GM12801 (cell line): ENCODE measurements around the gene VSIG10.

Experiments used
- TF ChIP-seq, protein P1 (sequence below): IDR thresholded peaks from one replicate; pipeline ENCODE4 v1.5.1; 2011; ENCODE audit warnings: control low read depth; ENCODE audit not compliant: insufficient read length; ENCODE audit errors: extremely low read depth

Gene VSIG10

DNA sequence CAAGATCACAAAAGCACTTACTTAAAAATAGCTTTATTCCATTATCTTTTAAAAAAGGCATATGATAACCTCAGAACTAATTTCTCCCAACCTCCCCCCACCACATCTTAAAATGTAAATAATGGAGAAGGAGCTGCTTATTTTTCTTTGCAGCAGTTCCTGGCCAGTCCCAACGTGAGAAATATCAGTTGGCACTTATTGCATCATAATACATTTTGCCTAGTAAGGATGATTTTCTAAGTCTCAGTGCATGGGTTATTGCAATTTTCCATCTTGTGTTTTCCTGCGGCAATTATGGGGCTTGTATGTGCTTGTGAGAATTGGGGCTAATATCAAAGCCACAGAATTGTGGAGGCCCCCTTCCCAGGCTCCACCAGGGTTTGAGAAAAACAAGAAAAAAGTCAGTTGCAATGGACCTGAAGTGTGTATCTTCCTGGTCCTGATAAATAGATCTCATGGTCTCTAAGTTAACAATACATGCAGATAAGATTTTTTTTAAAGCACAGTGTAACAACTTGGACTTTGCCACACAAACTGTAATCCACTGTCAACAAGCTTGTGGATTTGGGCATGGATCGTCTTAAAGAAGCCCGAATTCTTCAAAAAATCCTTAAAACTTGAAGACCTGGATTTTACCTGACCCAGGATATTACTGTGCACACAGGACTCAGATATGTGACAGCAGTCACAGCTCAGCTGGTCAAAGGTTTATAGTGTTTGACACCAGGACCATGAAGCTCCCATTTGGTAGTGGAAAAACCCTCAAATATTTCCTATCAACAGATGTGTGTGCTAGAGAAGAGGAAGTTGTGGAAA is 40.0 kb downstream of the VSIG10 start:
- TF ChIP-seq, protein P1, sequence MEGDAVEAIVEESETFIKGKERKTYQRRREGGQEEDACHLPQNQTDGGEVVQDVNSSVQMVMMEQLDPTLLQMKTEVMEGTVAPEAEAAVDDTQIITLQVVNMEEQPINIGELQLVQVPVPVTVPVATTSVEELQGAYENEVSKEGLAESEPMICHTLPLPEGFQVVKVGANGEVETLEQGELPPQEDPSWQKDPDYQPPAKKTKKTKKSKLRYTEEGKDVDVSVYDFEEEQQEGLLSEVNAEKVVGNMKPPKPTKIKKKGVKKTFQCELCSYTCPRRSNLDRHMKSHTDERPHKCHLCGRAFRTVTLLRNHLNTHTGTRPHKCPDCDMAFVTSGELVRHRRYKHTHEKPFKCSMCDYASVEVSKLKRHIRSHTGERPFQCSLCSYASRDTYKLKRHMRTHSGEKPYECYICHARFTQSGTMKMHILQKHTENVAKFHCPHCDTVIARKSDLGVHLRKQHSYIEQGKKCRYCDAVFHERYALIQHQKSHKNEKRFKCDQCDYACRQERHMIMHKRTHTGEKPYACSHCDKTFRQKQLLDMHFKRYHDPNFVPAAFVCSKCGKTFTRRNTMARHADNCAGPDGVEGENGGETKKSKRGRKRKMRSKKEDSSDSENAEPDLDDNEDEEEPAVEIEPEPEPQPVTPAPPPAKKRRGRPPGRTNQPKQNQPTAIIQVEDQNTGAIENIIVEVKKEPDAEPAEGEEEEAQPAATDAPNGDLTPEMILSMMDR, result no peak

DNA sequence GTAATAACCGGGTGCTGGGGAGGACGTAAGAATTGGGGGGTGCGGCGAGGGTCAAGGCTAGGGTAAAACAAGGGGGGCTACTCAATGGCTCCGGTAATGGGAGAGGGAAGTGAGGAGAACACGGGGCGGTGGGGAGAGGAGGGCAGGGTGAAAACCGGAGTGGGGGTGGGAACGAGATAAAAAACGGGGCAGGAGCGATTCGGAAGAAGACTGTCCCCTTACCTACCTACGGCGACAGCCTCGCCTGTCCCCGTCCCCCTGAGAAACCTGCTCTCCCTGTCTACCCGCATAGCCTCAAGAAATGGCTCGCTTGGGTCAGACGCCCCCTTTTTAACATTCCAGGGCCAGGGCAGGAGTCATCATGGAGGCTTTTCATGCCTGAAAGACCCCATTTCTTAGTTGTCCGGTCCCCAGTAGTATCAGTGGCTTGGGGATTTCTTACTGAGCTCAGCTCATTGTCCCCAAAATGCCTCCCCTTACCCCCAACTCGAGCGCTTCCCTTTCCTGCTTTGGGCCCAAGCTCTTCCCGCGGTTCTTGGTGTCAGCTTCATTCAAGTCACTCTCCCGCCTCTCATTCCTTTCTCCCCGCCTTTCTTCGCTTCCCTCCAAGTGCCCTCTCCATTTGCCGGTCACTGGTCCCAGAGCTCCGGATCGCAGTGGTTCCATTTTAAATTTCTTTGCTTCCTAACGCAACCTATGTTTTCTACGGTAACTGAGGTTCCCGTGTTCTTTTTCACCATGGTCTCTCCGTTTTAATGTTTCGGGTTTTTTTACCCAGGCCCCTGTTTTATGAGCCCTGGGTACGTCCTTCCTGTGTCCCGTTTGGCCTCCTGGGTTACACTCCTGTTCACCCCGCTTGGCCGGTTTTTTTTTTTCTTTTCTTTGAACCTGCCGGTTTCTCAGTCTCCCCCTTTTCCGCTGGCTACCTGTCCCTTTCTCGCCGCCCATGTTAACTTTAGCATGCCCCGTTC is 41.7 kb downstream of the VSIG10 start:
- TF ChIP-seq, protein P1, result no peak

DNA sequence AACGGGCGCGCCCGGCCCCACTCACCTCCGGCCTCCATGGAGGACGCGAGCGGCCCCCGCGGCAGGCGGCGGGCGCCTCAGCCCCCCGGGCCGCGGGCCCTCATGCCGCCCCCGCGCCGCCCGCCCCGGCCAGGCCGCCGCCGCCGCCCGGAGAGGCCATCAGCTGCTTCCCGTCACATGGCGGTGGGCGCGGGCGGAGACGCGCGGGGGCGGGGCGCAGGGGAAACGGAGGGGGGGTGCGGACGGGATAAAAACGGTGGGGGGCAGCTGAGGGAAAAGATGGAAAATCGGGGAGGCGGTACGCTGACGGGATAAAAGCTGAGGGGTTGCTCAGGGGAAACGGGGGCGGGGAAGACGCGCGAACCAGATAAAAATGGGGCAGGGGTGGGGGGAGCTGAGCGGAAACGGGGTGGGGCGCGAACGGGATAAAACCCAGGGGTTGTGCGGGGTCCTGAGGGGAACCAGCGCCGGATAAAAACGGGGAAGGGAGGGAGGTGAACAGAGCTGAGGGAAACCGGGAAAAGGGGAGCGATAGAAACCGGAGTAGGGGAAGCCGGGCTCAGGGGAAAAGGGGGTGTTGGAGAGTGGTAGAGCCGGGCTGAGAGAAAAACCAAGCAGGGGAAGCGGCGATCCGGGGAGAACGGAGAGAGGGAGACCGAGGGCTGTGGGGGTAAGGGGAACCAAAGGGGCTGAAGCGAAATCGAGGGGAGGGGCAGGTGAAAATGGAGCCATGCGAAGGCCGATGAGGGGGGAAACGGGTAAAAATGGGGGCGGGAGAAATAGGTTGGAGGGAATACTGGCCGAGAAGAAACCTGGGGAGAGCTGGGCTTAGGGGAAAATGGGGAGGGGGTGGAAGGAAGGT is 42.6 kb downstream of the VSIG10 start, which contains the start of gene WSB2:
WSB2 (minus strand) TSS at position 169 of the 862 bp plus-strand sequence; CDS start at position 38, 131 bp downstream.
- TF ChIP-seq, protein P1, result no peak

DNA sequence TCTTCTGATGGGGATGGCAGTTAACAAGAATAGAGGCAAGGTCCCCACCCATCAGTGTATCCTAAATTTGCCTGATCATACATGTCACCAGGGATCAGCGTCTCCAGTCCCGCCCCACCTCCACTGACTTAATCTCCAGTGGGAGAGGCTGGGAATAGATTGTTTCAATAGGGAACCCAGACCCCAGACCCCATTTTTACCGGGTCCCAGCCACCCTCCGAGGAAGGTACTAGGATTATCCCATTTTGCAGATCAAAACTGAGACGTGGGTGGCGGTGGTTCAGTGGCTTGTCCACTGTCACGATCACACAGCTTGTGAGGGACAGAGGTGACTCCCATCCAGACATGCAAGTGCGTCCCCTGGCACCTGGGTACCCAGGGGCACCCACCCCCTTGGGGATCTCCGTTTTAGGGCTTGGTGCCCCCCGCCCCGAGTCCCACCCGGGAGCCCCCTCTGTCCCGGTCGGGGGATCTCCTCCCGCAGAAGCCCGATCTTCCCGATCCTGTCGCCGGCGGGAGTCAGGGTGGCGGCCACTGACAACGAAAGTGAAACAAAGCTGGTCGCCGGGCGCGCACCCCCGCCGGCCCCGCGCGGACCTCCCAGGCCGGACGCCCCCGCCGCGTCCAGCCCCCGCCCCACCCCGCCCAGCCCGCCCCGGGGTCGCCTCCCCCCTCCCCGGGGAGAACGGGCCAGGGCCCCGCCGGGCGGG is 43.4 kb downstream of the VSIG10 start:
- TF ChIP-seq, protein P1, result no peak

DNA sequence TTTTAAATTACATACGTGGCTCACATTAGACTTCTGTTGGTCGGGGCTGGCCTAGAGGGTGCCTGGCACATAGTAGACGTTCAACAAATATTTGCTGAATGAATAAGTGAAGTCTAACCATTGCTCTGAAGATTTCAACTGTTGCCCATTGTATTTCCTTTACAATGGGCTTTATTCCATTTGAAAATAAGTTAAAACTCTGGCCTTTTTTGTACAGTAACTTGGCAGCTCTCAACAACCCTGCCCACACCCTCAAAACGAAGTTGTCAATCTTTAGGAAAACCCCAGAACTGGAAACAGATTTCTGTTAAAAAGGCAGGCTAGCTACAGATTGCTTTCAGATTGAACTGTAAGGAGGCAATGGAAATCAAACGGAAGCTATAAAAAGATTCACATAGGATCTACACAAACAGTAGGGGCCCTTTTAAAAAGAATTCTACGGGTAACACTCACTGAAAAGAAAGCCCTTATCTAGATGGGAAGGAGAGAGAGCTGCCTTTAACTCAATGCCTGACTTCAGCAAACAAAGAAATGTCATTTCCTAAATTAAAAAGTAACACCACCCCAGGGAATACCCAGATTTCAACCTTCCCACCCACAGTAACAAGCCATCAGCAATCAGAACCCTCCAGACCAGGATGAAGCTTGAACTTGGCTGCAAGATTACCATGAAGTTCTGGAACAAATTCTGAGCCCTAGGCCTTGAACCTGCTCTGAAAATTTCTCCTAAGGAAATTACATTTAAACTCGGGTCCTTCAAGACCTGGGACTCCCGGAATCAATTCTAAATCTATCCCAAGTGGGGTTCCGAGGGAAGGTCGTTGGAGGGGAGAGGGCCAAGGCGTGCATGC is 44.2 kb downstream of the VSIG10 start:
- TF ChIP-seq, protein P1, result no peak

DNA sequence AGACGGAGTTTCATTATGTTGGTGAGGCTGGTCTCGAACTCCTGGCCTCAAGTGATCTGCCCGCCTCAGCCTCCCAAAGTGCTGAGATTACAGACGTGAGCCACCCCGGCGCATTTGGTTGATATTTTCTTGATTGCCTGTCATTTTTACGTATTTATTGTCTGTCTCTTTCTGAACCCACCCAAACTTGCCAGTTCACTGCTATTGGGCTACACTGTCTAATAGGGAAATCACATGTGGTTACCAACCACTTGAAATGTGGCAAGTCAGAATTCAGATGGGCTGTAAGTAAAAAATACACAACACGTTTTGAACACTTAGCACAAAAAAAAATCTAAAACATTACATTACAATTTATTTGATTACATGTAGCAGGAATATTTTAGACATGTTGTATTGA is 44.9 kb downstream of the VSIG10 start:
- TF ChIP-seq, protein P1, result no peak
